HCT116 (cell line): ENCODE measurements around the gene CMIP. TPM values are rescaled to one million over a fixed set of nuclear protein-coding genes. Genes with fewer than 3 reads are reported as not detected.

Experiments
- ATAC-seq: fragments of 200-7000 bp; cut with Tn5 transposase; 2 replicates; pipeline ENCODE4 v1.9.1; 2020; ENCODE audit warnings: mild to moderate bottlenecking, moderate library complexity
- BruUV-seq: library from RNA; stranded (reverse); fragments of 400-500 nt; replicated peaks from 2 replicates; lab custom pipeline; 2021; lab: Mats Ljungman, UMichigan
- CTCF ChIA-PET: fragments of 300-600 bp; sonication (Branson Sonifier 250); formaldehyde crosslinking; loops from one replicate; lab custom pipeline; 2021; ENCODE audit warnings: antibody characterized with exemption; lab: Charles Lee
- POLR2A ChIA-PET: fragments of 300-600, 350-600 bp; sonication (Branson Sonifier 250); formaldehyde crosslinking; loops from one replicate; lab custom pipeline; 2021; ENCODE audit warnings: antibody characterized with exemption; lab: Charles Lee
- RAD21 ChIA-PET, 2 experiments: fragments of 300-600 bp; sonication (Branson Sonifier 250); formaldehyde crosslinking; loops; one replicate each; lab custom pipeline; 2023; ENCODE audit warnings: low total read pairs in 2 of 2; ENCODE audit not compliant: uncharacterized antibody in 2 of 2, unreplicated experiment in 2 of 2, low non-redundant PET in 1 of 2; lab: Charles Lee
- DNase-seq: peaks from one replicate; pipeline ENCODE4 v3.0.0-alpha.2; 2010; ENCODE audit warnings: low read depth, low spot score
- H2AFZ ChIP-seq: fragments of 200-600 bp; shearing (Covaris generic), sonication (generic); 2 replicates; pipeline ENCODE4 v1.6.1; 2017; ENCODE audit warnings: low read depth, mixed run types, mixed read lengths, antibody characterized with exemption, low read length; ENCODE audit not compliant: poor library complexity, severe bottlenecking
- H3K27ac ChIP-seq: 2 replicates; pipeline ENCODE4 v1.5.1; 2012; ENCODE audit warnings: low read depth, low read length
- H3K27me3 ChIP-seq: fragments of 200-600 bp; sonication (generic); 2 replicates; pipeline ENCODE4 v1.6.1; 2016; ENCODE audit warnings: mixed run types, low read length, mixed read lengths; ENCODE audit not compliant: insufficient read depth
- H3K36me3 ChIP-seq, 2 experiments: fragments of 200-500 bp in 1 of 2; fragments of 200-600 bp in 1 of 2; sonication (Bioruptor generic) in 1 of 2; sonication (generic) in 1 of 2; 2 replicates each; pipeline versions ENCODE4 v1.5.1 to v1.6.1; 2014 to 2016; ENCODE audit warnings: low read length in 2 of 2, inconsistent platforms in 1 of 2, mixed read lengths in 1 of 2, mixed run types in 1 of 2; ENCODE audit not compliant: insufficient read depth in 2 of 2, control insufficient read depth in 1 of 2
- H3K4me1 ChIP-seq, 2 experiments: fragments of 200-600 bp in 1 of 2; sonication (generic) in 1 of 2; 2 replicates each; pipeline versions ENCODE4 v1.5.1 to v1.6.1; 2012 to 2017; ENCODE audit warnings: low read length in 2 of 2, inconsistent platforms in 1 of 2, mild to moderate bottlenecking in 1 of 2, mixed read lengths in 1 of 2, mixed run types in 1 of 2, moderate library complexity in 1 of 2; ENCODE audit not compliant: insufficient read depth in 2 of 2, control insufficient read depth in 1 of 2
- H3K4me2 ChIP-seq: fragments of 200-600 bp; sonication (generic); 2 replicates; pipeline ENCODE4 v1.6.1; 2017; ENCODE audit warnings: mixed run types, low read length, mixed read lengths
- H3K4me3 ChIP-seq, 2 experiments: fragments of 200-600 bp in 1 of 2; sonication (generic) in 1 of 2; replicated peaks in 1 of 2; 2 replicates each; pipeline ENCODE4 v1.5.1; 2011 to 2016; ENCODE audit warnings: low read length in 2 of 2, control low read depth in 1 of 2, low read depth in 1 of 2, mild to moderate bottlenecking in 1 of 2, mixed read lengths in 1 of 2, mixed run types in 1 of 2
- H3K79me2 ChIP-seq: fragments of 200-600 bp; sonication (generic); 2 replicates; pipeline ENCODE4 v1.6.1; 2017; ENCODE audit warnings: mild to moderate bottlenecking, mixed run types, low read length, moderate library complexity, mixed read lengths; ENCODE audit not compliant: insufficient read depth
- H3K9ac ChIP-seq: fragments of 200-600 bp; sonication (generic); 2 replicates; pipeline ENCODE4 v1.6.1; 2016; ENCODE audit warnings: low read length, mixed read lengths
- H3K9me2 ChIP-seq: fragments of 200-600 bp; sonication (generic), shearing (Covaris generic); 2 replicates; pipeline ENCODE4 v1.6.1; 2017; ENCODE audit warnings: mixed run types, mild to moderate bottlenecking, moderate library complexity; ENCODE audit not compliant: insufficient read depth
- H3K9me3 ChIP-seq, 2 experiments: fragments of 200-500 bp in 1 of 2; fragments of 200-600 bp in 1 of 2; sonication (Bioruptor generic) in 1 of 2; sonication (generic) in 1 of 2; 2 replicates each; pipeline ENCODE4 v1.6.1; 2014 to 2017; ENCODE audit warnings: low read length in 2 of 2, mixed read lengths in 2 of 2, inconsistent platforms in 1 of 2, low read depth in 1 of 2, mild to moderate bottlenecking in 1 of 2, mixed run types in 1 of 2, moderate library complexity in 1 of 2; ENCODE audit not compliant: control insufficient read depth in 1 of 2, insufficient read depth in 1 of 2
- H4K20me1 ChIP-seq: fragments of 200-600 bp; sonication (generic), shearing (Covaris generic); 2 replicates; pipeline ENCODE4 v1.6.1; 2017; ENCODE audit warnings: mixed run types, mild to moderate bottlenecking, moderate library complexity; ENCODE audit not compliant: insufficient read depth
- CEBPB ChIP-seq: IDR thresholded peaks from 2 replicates; pipeline ENCODE4 v1.6.1; 2012; ENCODE audit warnings: low read depth
- EGR1 ChIP-seq: IDR thresholded peaks from 2 replicates; pipeline ENCODE4 v1.6.1; 2012; ENCODE audit warnings: low read depth
- ELF1 ChIP-seq: IDR thresholded peaks from 2 replicates; pipeline ENCODE4 v1.6.1; 2012; ENCODE audit warnings: low read depth, borderline replicate concordance
- FOSL1 ChIP-seq: IDR thresholded peaks from 2 replicates; pipeline ENCODE4 v1.6.1; 2012; ENCODE audit warnings: low read depth
- JUND ChIP-seq: IDR thresholded peaks from 2 replicates; pipeline ENCODE4 v1.6.1; 2012
- POLR2A ChIP-seq: IDR thresholded peaks from 2 replicates; pipeline ENCODE4 v1.7.0; 2011; ENCODE audit warnings: borderline replicate concordance; ENCODE audit not compliant: insufficient read depth, insufficient read length; ENCODE audit errors: extremely low read depth
- POLR2AphosphoS5 ChIP-seq: IDR thresholded peaks from 2 replicates; pipeline ENCODE4 v1.6.1; 2011; ENCODE audit warnings: mild to moderate bottlenecking, low read depth, low read length, moderate library complexity
- RAD21 ChIP-seq: IDR thresholded peaks from 2 replicates; pipeline ENCODE4 v1.6.1; 2012; ENCODE audit warnings: low read depth, mild to moderate bottlenecking
- SIN3A ChIP-seq: IDR thresholded peaks from 2 replicates; pipeline ENCODE4 v1.6.1; 2012; ENCODE audit warnings: low read depth
- SP1 ChIP-seq: IDR thresholded peaks from 2 replicates; pipeline ENCODE4 v1.6.1; 2012; ENCODE audit warnings: low read depth
- YY1 ChIP-seq: IDR thresholded peaks from 2 replicates; pipeline ENCODE4 v1.6.1; 2011; ENCODE audit warnings: low read length, low read depth, moderate library complexity, mild to moderate bottlenecking; ENCODE audit not compliant: insufficient replicate concordance; ENCODE audit errors: extremely low read depth
- ZNF274 ChIP-seq: fragments of 200-500 bp; sonication (Bioruptor generic); IDR thresholded peaks from 2 replicates; pipeline ENCODE4 v1.6.1; 2014; ENCODE audit warnings: mild to moderate bottlenecking, low read depth, low read length, inconsistent platforms
- intact Hi-C: fragments of 100-400 bp; cut with micrococcal nuclease; formaldehyde crosslinking; loops from 2 replicates; pipeline ENCODE4 v1.10.0; 2022
- total RNA-seq: library from RNA; stranded (reverse); gene quantifications from one replicate; pipeline ENCODE4 v1.2.1, GENCODE V29; 2021; ENCODE audit not compliant: unreplicated experiment
- TF ChIP-seq, protein P1 (sequence below): IDR thresholded peaks from 2 replicates; pipeline ENCODE4 v1.6.1; 2012
- TF ChIP-seq, protein P2 (sequence below): IDR thresholded peaks from 2 replicates; pipeline ENCODE4 v1.6.1; 2011; ENCODE audit warnings: mild to moderate bottlenecking, low read length, moderate library complexity; ENCODE audit not compliant: insufficient replicate concordance; ENCODE audit errors: extremely low read depth
- TF ChIP-seq, protein P3 (sequence below): IDR thresholded peaks from 2 replicates; pipeline ENCODE4 v1.6.1; 2012; ENCODE audit warnings: low read depth
- TF ChIP-seq, protein P4 (sequence below): IDR thresholded peaks from 2 replicates; pipeline ENCODE4 v1.6.1; 2012

Gene CMIP
- total RNA-seq, 1 experiment from 2014 or later, result 64.6 TPM

DNA sequence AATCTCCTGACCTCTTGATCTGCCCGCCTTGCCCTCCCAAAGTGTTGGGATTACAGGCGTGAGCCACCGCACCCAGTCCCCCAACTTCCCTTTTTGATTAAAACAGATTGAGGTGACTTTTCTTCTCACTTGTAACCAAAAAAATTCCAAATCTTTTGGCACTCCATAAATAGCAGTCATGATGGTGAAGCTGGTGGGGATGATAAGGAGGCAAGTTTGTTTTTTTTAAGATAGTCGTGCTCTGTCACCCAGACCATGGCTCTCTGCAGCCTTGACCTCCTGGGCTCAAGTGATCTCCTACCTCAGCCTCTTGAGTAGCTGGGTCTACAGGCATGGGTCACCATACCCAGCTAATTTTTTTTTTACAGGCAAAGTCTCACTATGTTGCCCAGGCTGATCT is 299.8 kb downstream of the CMIP start:
- H3K27ac ChIP-seq, result no peak overlapping the region
- H3K4me1 ChIP-seq, result peaks cover 4 to 22% of the 10 kb centered on the region in 2 experiments; a peak in 3 of 4 replicates
- H3K4me2 ChIP-seq, result no peak overlapping the region
- no peak overlapping the region for H3K4me3 ChIP-seq
- POLR2A ChIA-PET, result no interaction called here
- ATAC-seq (no peak), DNase-seq (no peak)
- no peaks in the 10 kb centered on the region for H4K20me1 ChIP-seq
- H3K9ac ChIP-seq, result no peak overlapping the region
- RAD21 ChIA-PET, result no interaction called here
- no peaks in the 10 kb centered on the region for H3K9me3 ChIP-seq
- no peaks in the 10 kb centered on the region for H3K79me2 ChIP-seq
- TF ChIP-seq SP1, result no peak
- BruUV-seq, result no TSS peak
- intact Hi-C loops, result no loop called here
- H3K36me3 ChIP-seq, result no peaks in the 10 kb centered on the region
- H2AFZ ChIP-seq, result no peak overlapping the region
- H3K9me2 ChIP-seq, result no peaks in the 10 kb centered on the region
- CTCF ChIA-PET, result interaction anchor here (0.6 to 1.1 kb wide), 2 partner anchors 14 to 30 kb away, joined by 3 to 5 read pairs; no protein-coding TSS in a partner anchor
- no peaks in the 10 kb centered on the region for H3K27me3 ChIP-seq

DNA sequence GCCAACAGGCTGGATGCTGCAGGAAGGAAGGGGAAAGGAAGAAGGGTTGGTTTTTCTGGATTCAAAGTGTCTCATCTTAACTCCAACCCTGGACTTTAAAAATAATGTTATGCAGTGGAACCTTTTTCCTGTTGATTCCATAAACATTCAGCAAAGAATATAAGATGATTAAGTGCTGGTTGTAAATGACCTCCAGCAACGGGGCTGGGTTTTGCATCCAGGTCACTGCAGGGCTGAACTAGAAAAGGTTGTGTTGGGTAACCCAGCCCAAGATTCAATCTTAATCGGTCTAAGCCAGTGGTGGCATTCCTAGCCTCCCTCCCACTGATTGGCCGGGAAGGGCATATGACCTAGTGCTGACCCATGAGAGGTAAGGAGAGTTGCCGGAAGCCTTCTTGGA is 300.3 kb downstream of the CMIP start:
- Histone ChIP-seq H3K4me1 (peaks cover 4 to 22% of the 10 kb centered on the region in 2 experiments; a peak in 3 of 4 replicates), H3K9me2 (no peaks in the 10 kb centered on the region), H2AFZ (peak overlapping the region; percentile 57), H3K27ac (no peak overlapping the region), H3K9ac (no peak overlapping the region), H3K36me3 (no peaks in the 10 kb centered on the region), H3K9me3 (no peaks in the 10 kb centered on the region), H3K4me3 (no peak overlapping the region), H3K4me2 (peak overlapping the region; percentile 79), H4K20me1 (no peaks in the 10 kb centered on the region), H3K79me2 (no peaks in the 10 kb centered on the region), H3K27me3 (no peaks in the 10 kb centered on the region)
- intact Hi-C loops, result loop anchor here (5.0 kb wide), 1 partner anchor 127 kb away; no protein-coding TSS in a partner anchor
- CTCF ChIA-PET, result interaction anchor here (0.6 kb wide), 1 partner anchor 31 kb away, joined by 5 read pairs; no protein-coding TSS in a partner anchor
- no peak for DNase-seq
- peak; percentile 42; the same call in 1 of the 2 replicates for ATAC-seq
- POLR2A ChIA-PET, result no interaction called here
- RAD21 ChIA-PET, result no interaction called here
- no TSS peak for BruUV-seq
- TF ChIP-seq ZNF274, result no peak
- TF ChIP-seq, protein P1, sequence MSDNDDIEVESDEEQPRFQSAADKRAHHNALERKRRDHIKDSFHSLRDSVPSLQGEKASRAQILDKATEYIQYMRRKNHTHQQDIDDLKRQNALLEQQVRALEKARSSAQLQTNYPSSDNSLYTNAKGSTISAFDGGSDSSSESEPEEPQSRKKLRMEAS, result no peak
- TF ChIP-seq RAD21, result no peak
- no peak for TF ChIP-seq ELF1
- no peak for TF ChIP-seq JUND
- TF ChIP-seq FOSL1, result no peak
- no peak for TF ChIP-seq EGR1
- TF ChIP-seq, protein P2, sequence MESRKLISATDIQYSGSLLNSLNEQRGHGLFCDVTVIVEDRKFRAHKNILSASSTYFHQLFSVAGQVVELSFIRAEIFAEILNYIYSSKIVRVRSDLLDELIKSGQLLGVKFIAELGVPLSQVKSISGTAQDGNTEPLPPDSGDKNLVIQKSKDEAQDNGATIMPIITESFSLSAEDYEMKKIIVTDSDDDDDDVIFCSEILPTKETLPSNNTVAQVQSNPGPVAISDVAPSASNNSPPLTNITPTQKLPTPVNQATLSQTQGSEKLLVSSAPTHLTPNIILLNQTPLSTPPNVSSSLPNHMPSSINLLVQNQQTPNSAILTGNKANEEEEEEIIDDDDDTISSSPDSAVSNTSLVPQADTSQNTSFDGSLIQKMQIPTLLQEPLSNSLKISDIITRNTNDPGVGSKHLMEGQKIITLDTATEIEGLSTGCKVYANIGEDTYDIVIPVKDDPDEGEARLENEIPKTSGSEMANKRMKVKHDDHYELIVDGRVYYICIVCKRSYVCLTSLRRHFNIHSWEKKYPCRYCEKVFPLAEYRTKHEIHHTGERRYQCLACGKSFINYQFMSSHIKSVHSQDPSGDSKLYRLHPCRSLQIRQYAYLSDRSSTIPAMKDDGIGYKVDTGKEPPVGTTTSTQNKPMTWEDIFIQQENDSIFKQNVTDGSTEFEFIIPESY, result no peak
- TF ChIP-seq SIN3A, result no peak
- no peak for TF ChIP-seq POLR2AphosphoS5
- no peak for TF ChIP-seq SP1
- no peak for TF ChIP-seq CEBPB
- TF ChIP-seq POLR2A, result no peak
- TF ChIP-seq, protein P3, sequence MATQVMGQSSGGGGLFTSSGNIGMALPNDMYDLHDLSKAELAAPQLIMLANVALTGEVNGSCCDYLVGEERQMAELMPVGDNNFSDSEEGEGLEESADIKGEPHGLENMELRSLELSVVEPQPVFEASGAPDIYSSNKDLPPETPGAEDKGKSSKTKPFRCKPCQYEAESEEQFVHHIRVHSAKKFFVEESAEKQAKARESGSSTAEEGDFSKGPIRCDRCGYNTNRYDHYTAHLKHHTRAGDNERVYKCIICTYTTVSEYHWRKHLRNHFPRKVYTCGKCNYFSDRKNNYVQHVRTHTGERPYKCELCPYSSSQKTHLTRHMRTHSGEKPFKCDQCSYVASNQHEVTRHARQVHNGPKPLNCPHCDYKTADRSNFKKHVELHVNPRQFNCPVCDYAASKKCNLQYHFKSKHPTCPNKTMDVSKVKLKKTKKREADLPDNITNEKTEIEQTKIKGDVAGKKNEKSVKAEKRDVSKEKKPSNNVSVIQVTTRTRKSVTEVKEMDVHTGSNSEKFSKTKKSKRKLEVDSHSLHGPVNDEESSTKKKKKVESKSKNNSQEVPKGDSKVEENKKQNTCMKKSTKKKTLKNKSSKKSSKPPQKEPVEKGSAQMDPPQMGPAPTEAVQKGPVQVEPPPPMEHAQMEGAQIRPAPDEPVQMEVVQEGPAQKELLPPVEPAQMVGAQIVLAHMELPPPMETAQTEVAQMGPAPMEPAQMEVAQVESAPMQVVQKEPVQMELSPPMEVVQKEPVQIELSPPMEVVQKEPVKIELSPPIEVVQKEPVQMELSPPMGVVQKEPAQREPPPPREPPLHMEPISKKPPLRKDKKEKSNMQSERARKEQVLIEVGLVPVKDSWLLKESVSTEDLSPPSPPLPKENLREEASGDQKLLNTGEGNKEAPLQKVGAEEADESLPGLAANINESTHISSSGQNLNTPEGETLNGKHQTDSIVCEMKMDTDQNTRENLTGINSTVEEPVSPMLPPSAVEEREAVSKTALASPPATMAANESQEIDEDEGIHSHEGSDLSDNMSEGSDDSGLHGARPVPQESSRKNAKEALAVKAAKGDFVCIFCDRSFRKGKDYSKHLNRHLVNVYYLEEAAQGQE, result no peak
- TF ChIP-seq YY1, result no peak
- TF ChIP-seq, protein P4, sequence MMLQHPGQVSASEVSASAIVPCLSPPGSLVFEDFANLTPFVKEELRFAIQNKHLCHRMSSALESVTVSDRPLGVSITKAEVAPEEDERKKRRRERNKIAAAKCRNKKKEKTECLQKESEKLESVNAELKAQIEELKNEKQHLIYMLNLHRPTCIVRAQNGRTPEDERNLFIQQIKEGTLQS, result no peak
